HEK293T (cell line): ENCODE results near the gene MYO5B.
"Not testable (repeated sequence)": the region's sequence is repeated elsewhere in the genome, so short reads cannot be mapped to it uniquely, and the experiment has no call there.

ENCODE experiments used
- CTCF ChIA-PET: fragments of 350-600 bp; formaldehyde crosslinking; extraction: SDS; loops from one replicate; lab custom pipeline; 2021; ENCODE audit warnings: antibody characterized with exemption, inconsistent platforms; lab: Yijun Ruan, JAX
- POLR2A ChIA-PET: fragments of 350-600 bp; formaldehyde crosslinking; extraction: SDS; loops from one replicate; lab custom pipeline; 2020; ENCODE audit warnings: antibody characterized with exemption, inconsistent platforms; lab: Yijun Ruan, JAX
- DNase-seq: peaks from one replicate; pipeline ENCODE4 v3.0.0; 2012; ENCODE audit warnings: mixed read lengths; ENCODE audit errors: extremely low spot score
- ARNT ChIP-seq: fragments of 450-650 bp; IDR thresholded peaks from 2 replicates; pipeline ENCODE4 v1.6.1; 2017; ENCODE audit warnings: mild to moderate bottlenecking
- BHLHE40 ChIP-seq: fragments of 450-650 bp; IDR thresholded peaks from 2 replicates; pipeline ENCODE4 v1.6.1; 2016; ENCODE audit warnings: mild to moderate bottlenecking, moderate library complexity, borderline replicate concordance
- CTBP1 ChIP-seq: fragments of 450-650 bp; IDR thresholded peaks from 2 replicates; pipeline ENCODE4 v1.6.1; 2016; ENCODE audit warnings: borderline replicate concordance
- ELF4 ChIP-seq: fragments of 450-650 bp; IDR thresholded peaks from 2 replicates; pipeline ENCODE4 v1.6.1; 2017; ENCODE audit warnings: antibody characterized with exemption
- FOXA1 ChIP-seq: fragments of 450-650 bp; IDR thresholded peaks from 2 replicates; pipeline ENCODE4 v1.6.1; 2016; ENCODE audit warnings: mild to moderate bottlenecking
- FOXK2 ChIP-seq: fragments of 450-650 bp; IDR thresholded peaks from 2 replicates; pipeline ENCODE4 v1.6.1; 2016; ENCODE audit warnings: mild to moderate bottlenecking
- FOXM1 ChIP-seq: fragments of 450-650 bp; IDR thresholded peaks from 2 replicates; pipeline ENCODE4 v1.6.1; 2017; ENCODE audit warnings: mild to moderate bottlenecking, borderline replicate concordance
- HDGF ChIP-seq: fragments of 450-650 bp; IDR thresholded peaks from 2 replicates; pipeline ENCODE4 v1.6.1; 2017; ENCODE audit warnings: antibody characterized with exemption, borderline replicate concordance
- L3MBTL2 ChIP-seq: fragments of 450-650 bp; conservative IDR thresholded peaks from 2 replicates; pipeline ENCODE4 v1.6.1; 2016; ENCODE audit warnings: mild to moderate bottlenecking
- LEF1 ChIP-seq: fragments of 450-650 bp; IDR thresholded peaks from 2 replicates; pipeline ENCODE4 v1.6.1; 2017; ENCODE audit warnings: mild to moderate bottlenecking, borderline replicate concordance
- NFRKB ChIP-seq: fragments of 450-650 bp; IDR thresholded peaks from 2 replicates; pipeline ENCODE4 v1.6.1; 2016; ENCODE audit warnings: mild to moderate bottlenecking, moderate library complexity
- PKNOX1 ChIP-seq: fragments of 450-650 bp; IDR thresholded peaks from 2 replicates; pipeline ENCODE4 v1.6.1; 2016
- SP1 ChIP-seq: fragments of 450-650 bp; IDR thresholded peaks from 2 replicates; pipeline ENCODE4 v1.6.1; 2017
- SUZ12 ChIP-seq: fragments of 450-650 bp; IDR thresholded peaks from 2 replicates; pipeline ENCODE4 v1.6.1; 2016; ENCODE audit warnings: mild to moderate bottlenecking
- TARDBP ChIP-seq: fragments of 450-650 bp; IDR thresholded peaks from 2 replicates; pipeline ENCODE4 v1.6.1; 2016
- ZNF384 ChIP-seq: fragments of 450-650 bp; IDR thresholded peaks from 2 replicates; pipeline ENCODE4 v1.6.1; 2016

The MYO5B gene

GRCh38 chr18:49898421-49898820 is 296.5 kb downstream of the MYO5B start:
- TF ChIP-seq ZNF384 (no peak), PKNOX1 (no peak), FOXM1 (no peak), NFRKB (no peak)
- peak; percentile 27 for DNase-seq
- ChIA-PET POLR2A (no interaction called here), CTCF (no interaction called here)

- ChIA-PET CTCF (no interaction called here), POLR2A (no interaction called here)
- DNase-seq, result no peak
- TF ChIP-seq BHLHE40, result no peak
- no peak for TF ChIP-seq ELF4
- no peak for TF ChIP-seq FOXA1
Measured at GRCh38 chr18:49894517-49895226, 300.3 kb downstream of the MYO5B start.

- ChIA-PET POLR2A (no interaction called here), CTCF (no interaction called here)
- TF ChIP-seq ARNT (no peak), ELF4 (no peak), NFRKB (no peak), CTBP1 (no peak), HDGF (no peak), TARDBP (no peak), PKNOX1 (no peak), L3MBTL2 (no peak), ZNF384 (no peak), LEF1 (no peak), FOXA1 (no peak), SUZ12 (no peak), BHLHE40 (no peak), FOXM1 (no peak), SP1 (no peak)
- no peak for DNase-seq
Measured at GRCh38 chr18:49893036-49893435, 301.9 kb downstream of the MYO5B start.

GRCh38 chr18:49892148-49892924 is 302.6 kb downstream of the MYO5B start:
- POLR2A ChIA-PET, result no interaction called here
- DNase-seq, result no peak
- CTCF ChIA-PET, result no interaction called here

GRCh38 chr18:49890041-49890440 is 304.9 kb downstream of the MYO5B start:
- ChIA-PET CTCF (no interaction called here), POLR2A (no interaction called here)
- DNase-seq, result no peak
- TF ChIP-seq ELF4 (no peak), FOXK2 (no peak), CTBP1 (no peak), ARNT (no peak), SUZ12 (no peak), FOXA1 (no peak), L3MBTL2 (no peak), HDGF (no peak), NFRKB (no peak), BHLHE40 (no peak), LEF1 (no peak), PKNOX1 (no peak), FOXM1 (no peak), ZNF384 (no peak)

More at GRCh38 chr18:49892148-49892924, 302.6 kb downstream of the MYO5B start:
- TF ChIP-seq ZNF384, result no peak
- no peak for TF ChIP-seq HDGF
- TF ChIP-seq FOXA1, result no peak
- no peak for TF ChIP-seq ELF4
- no peak for TF ChIP-seq FOXM1
- no peak for TF ChIP-seq CTBP1
- no peak for TF ChIP-seq SUZ12
- no peak for TF ChIP-seq LEF1
- no peak for TF ChIP-seq SP1
- no peak for TF ChIP-seq L3MBTL2
- TF ChIP-seq PKNOX1, result no peak
- TF ChIP-seq BHLHE40, result no peak
- TF ChIP-seq NFRKB, result no peak
- no peak for TF ChIP-seq TARDBP
- TF ChIP-seq ARNT, result no peak

- POLR2A ChIA-PET, CTCF ChIA-PET, DNase-seq: not testable (repeated sequence)
Measured at GRCh38 chr18:49889552-49889951, 305.4 kb downstream of the MYO5B start.
